ENCODE results near the gene NACC1.

- TF ChIP-seq EZH2 (optimal IDR thresholded peaks at IDR 0.05; ENCODE audit: low read depth, low read length) = no peak
- TF ChIP-seq, protein P1, sequence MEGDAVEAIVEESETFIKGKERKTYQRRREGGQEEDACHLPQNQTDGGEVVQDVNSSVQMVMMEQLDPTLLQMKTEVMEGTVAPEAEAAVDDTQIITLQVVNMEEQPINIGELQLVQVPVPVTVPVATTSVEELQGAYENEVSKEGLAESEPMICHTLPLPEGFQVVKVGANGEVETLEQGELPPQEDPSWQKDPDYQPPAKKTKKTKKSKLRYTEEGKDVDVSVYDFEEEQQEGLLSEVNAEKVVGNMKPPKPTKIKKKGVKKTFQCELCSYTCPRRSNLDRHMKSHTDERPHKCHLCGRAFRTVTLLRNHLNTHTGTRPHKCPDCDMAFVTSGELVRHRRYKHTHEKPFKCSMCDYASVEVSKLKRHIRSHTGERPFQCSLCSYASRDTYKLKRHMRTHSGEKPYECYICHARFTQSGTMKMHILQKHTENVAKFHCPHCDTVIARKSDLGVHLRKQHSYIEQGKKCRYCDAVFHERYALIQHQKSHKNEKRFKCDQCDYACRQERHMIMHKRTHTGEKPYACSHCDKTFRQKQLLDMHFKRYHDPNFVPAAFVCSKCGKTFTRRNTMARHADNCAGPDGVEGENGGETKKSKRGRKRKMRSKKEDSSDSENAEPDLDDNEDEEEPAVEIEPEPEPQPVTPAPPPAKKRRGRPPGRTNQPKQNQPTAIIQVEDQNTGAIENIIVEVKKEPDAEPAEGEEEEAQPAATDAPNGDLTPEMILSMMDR (IDR thresholded peaks at IDR 0.05; ENCODE audit: low read length) = no peak
Measured at GRCh38 chr19:13074378-13074777, 43.7 kb upstream of the NACC1 start.

Measured in MM.1S (cell line).